ENCODE data around the gene PRKAR2B. TPM values are rescaled to one million over a fixed set of nuclear protein-coding genes. Genes with fewer than 3 reads are reported as not detected.

Gene PRKAR2B
- total RNA-seq, 3 donors from 2014 or later (not counting 1 experiment from before 2014, with no cell fraction given), result 2.1 to 14.3 (median 4.0) TPM

DNA sequence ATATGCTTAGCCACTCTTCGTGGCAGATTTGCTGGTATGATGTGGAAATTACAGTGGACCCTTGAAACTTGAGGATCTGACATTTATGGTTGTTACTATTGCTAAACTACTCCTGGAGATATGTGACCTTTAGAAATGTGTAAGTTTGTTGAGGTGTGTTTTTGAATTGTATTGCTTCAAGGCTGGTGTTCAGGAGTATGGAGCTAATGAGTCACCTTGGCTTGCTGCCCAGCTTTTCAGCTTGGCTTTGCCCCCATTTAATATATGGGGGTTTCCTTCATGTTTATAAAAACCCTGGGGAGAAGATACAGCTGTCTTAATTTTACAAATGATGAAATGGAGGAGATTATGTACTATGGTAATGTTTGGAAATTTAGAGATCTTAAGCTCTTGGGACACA is 135.9 kb downstream of the PRKAR2B start:
- H3K4me3 ChIP-seq (ENCODE audit: low read length), result no peak overlapping the region
- H3K27ac ChIP-seq (ENCODE audit: low read length), result no peak overlapping the region
- DNase-seq (peak in 1 of 2 donors; percentile 66), ATAC-seq (peak in 2 of 3 donors; percentile 19 to 60)
- H3K4me1 Mint-ChIP-seq, result peaks cover 32 to 38% of the 10 kb centered on the region in 2 donors
- WGBS (ENCODE audit: insufficient coverage), result 47% methylated on average over 1 of the region's 1 CpG
- peak overlapping the region; percentile 10 for H3K4me3 Mint-ChIP-seq
- intact Hi-C loops (cut with micrococcal nuclease), result no loop called here
- H3K9me3 ChIP-seq (ENCODE audit: control insufficient read depth, insufficient read depth, low read length), result no peaks in the 10 kb centered on the region
- H3K4me1 ChIP-seq (ENCODE audit: control insufficient read depth, insufficient read depth, low read length), result peaks cover 7% of the 10 kb centered on the region
- H3K27me3 ChIP-seq (ENCODE audit: control insufficient read depth, insufficient read depth, low read length), result no peaks in the 10 kb centered on the region
- H3K27me3 Mint-ChIP-seq (ENCODE audit: low read depth in 2 of 2), result no peaks in the 10 kb centered on the region
- no peaks in the 10 kb centered on the region for H3K9me3 Mint-ChIP-seq
- H3K36me3 Mint-ChIP-seq, result peaks cover 26% of the 10 kb centered on the region
- no peak for TF ChIP-seq CTCF (IDR thresholded peaks at IDR 0.05)
- peak overlapping the region; percentile 52 to 78 for H3K27ac Mint-ChIP-seq
- peaks cover 58% of the 10 kb centered on the region for H3K36me3 ChIP-seq (ENCODE audit: control insufficient read depth, insufficient read depth, low read length)

- no peak overlapping the region for H3K27ac ChIP-seq (ENCODE audit: low read length)
- H3K27me3 ChIP-seq (ENCODE audit: control insufficient read depth, insufficient read depth, low read length), result no peaks in the 10 kb centered on the region
- no peak for ATAC-seq
- no peak for DNase-seq
- Mint-ChIP-seq H3K36me3 (peaks cover 31% of the 10 kb centered on the region), H3K9me3 (no peaks in the 10 kb centered on the region), H3K27me3 (ENCODE audit: low read depth in 2 of 2) (no peaks in the 10 kb centered on the region), H3K27ac (peak overlapping the region; percentile 52 to 78), H3K4me3 (no peak overlapping the region), H3K4me1 (peaks cover 29 to 44% of the 10 kb centered on the region in 2 donors)
- intact Hi-C loops (cut with micrococcal nuclease), result no loop called here
- no peaks in the 10 kb centered on the region for H3K9me3 ChIP-seq (ENCODE audit: control insufficient read depth, insufficient read depth, low read length)
- 96% methylated on average over 5 of the region's 5 CpGs for WGBS (ENCODE audit: insufficient coverage)
- H3K4me3 ChIP-seq (ENCODE audit: low read length), result no peak overlapping the region
- H3K4me1 ChIP-seq (ENCODE audit: control insufficient read depth, insufficient read depth, low read length), result peaks cover 4% of the 10 kb centered on the region
- H3K36me3 ChIP-seq (ENCODE audit: control insufficient read depth, insufficient read depth, low read length), result peaks cover 66% of the 10 kb centered on the region
- no peak for TF ChIP-seq CTCF (IDR thresholded peaks at IDR 0.05)
These were observed 136.7 kb downstream of the PRKAR2B start for GRCh38 chr7:107181172-107181571.

DNA sequence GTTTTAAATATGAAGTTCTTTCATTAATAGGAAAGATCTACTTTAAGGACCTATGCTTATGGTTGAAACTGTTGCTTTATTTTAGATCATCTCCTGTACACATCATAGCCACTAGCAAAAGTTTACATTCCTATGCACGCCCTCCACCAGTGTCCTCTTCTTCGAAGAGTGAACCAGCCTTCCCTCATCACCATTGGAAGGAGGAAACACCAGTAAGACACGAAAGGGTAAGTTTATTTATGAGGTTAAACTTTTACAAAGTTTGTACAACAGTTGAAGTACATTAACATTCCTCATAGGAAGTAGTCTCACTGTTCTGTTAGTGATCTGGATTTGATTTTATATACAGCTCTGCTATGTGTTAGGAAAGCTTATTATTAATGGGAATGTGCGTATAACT is 141.2 kb downstream of the PRKAR2B start:
- no CpG with 5 or more reads among the region's 4 CpGs for WGBS (ENCODE audit: insufficient coverage)
- Mint-ChIP-seq H3K27ac (peak overlapping the region in 1 of 2 donors; percentile 61), H3K27me3 (ENCODE audit: low read depth in 2 of 2) (no peaks in the 10 kb centered on the region), H3K4me1 (peaks cover 11 to 53% of the 10 kb centered on the region in 2 donors), H3K4me3 (no peak overlapping the region), H3K9me3 (no peaks in the 10 kb centered on the region), H3K36me3 (peaks cover 56% of the 10 kb centered on the region)
- H3K27ac ChIP-seq (ENCODE audit: low read length), result no peak overlapping the region
- peaks cover 90% of the 10 kb centered on the region for H3K36me3 ChIP-seq (ENCODE audit: control insufficient read depth, insufficient read depth, low read length)
- TF ChIP-seq CTCF (IDR thresholded peaks at IDR 0.05), result no peak
- intact Hi-C loops (cut with micrococcal nuclease), result no loop called here
- DNase-seq, result no peak
- ATAC-seq, result no peak
- H3K9me3 ChIP-seq (ENCODE audit: control insufficient read depth, insufficient read depth, low read length), result no peaks in the 10 kb centered on the region
- no peak overlapping the region for H3K4me3 ChIP-seq (ENCODE audit: low read length)
- no peaks in the 10 kb centered on the region for H3K27me3 ChIP-seq (ENCODE audit: control insufficient read depth, insufficient read depth, low read length)
- H3K4me1 ChIP-seq (ENCODE audit: control insufficient read depth, insufficient read depth, low read length), result no peaks in the 10 kb centered on the region

- peaks cover 54% of the 10 kb centered on the region for H3K36me3 Mint-ChIP-seq
- H3K36me3 ChIP-seq (ENCODE audit: control insufficient read depth, insufficient read depth, low read length), result peaks cover 91% of the 10 kb centered on the region
- no peak overlapping the region for H3K27ac ChIP-seq (ENCODE audit: low read length)
- no peak overlapping the region for H3K27ac Mint-ChIP-seq
- H3K4me1 Mint-ChIP-seq, result peaks cover 7 to 50% of the 10 kb centered on the region in 2 donors
- no peaks in the 10 kb centered on the region for H3K27me3 ChIP-seq (ENCODE audit: control insufficient read depth, insufficient read depth, low read length)
- no peak for DNase-seq
- no peaks in the 10 kb centered on the region for H3K27me3 Mint-ChIP-seq (ENCODE audit: low read depth in 2 of 2)
- no peak overlapping the region for H3K4me3 ChIP-seq (ENCODE audit: low read length)
- no peaks in the 10 kb centered on the region for H3K4me1 ChIP-seq (ENCODE audit: control insufficient read depth, insufficient read depth, low read length)
- intact Hi-C loops (cut with micrococcal nuclease), result no loop called here
- no peaks in the 10 kb centered on the region for H3K9me3 ChIP-seq (ENCODE audit: control insufficient read depth, insufficient read depth, low read length)
- no peak for ATAC-seq
- no peak overlapping the region for H3K4me3 Mint-ChIP-seq
- 97% methylated on average over 3 of the region's 4 CpGs for WGBS (ENCODE audit: insufficient coverage)
- H3K9me3 Mint-ChIP-seq, result no peaks in the 10 kb centered on the region
- TF ChIP-seq CTCF (IDR thresholded peaks at IDR 0.05), result no peak
These were observed 141.7 kb downstream of the PRKAR2B start for GRCh38 chr7:107186240-107186639.
